Hepatic stellate cell (primary cell): ENCODE results near the gene CDON.
A peak's percentile ranks its signal among the peaks of the same experiment; 100 is the strongest.

ENCODE experiments used
- DNase-seq: peaks from one replicate; pipeline ENCODE4 v3.0.0; 2011; ENCODE audit warnings: low spot score

The CDON gene

DNA sequence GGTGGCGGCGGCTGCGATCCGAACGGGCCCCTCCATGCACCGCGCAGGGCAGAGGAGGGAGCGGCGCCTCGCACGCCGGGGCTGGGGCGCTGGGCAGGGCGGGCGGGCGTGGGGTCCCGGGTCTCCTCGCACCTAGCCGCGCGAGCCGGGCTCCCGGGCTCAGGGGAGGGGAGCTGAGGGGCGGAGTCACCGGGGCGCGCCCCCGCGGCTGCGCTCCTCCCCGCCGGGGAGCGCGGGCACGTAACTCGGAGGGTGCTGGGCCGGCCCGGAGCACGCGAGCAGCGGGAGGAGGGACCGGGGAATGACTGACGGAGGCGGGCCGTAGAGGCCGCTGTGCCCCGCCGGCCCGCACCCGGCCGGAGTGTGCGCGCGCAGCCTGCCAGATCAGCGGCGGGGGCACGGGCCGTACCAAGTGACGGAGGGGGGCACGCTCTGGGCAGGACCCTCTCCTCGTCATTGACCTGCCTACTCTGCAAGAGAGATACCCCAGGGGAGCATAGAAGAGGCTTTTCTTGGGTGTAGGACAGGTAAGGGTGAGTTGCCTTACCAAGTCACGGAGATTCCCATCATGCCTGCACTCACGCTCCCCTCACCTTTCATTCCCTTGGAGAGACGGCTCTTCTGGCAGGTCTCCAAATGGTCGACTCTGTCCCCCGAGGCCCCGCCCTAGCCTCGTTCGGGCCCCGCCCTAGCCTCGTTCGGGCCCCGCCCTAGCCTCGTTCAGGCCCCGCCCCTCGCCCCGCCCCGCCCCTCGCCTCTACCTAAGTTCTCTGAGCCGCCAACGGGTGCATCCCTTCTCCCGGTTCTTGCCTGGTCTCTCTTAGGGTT, at the start of gene CDON:
Gene CDON, minus strand, starts transcription at position 188 of the 828 bp plus-strand sequence. CDS start 39,390 bp downstream, outside the sequence.
- peak; percentile 100 for DNase-seq

- no peak for DNase-seq
Observed at GRCh38 chr11:126111458-126112116, 48.9 kb upstream of the CDON start.

- DNase-seq = no peak
Observed at GRCh38 chr11:126109941-126110731, 47.5 kb upstream of the CDON start.

- no peak for DNase-seq
Observed at GRCh38 chr11:126106594-126107328, 44.1 kb upstream of the CDON start.

DNA sequence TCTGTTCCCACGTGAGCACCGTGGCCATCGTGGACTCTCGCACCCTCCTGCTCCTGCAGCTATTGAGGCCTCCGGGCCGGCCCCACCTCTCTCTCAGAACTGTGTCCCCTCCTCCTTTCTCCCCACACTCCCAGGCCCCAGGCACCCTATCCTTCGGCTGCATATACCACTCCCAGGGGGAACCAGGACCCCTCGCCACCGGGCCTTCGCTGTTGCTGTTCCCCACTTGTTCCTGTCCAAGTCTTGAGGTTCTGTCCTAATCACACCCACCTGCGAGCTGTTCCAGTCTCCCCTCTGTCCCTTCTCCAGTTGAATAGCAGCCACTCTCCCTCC, 43.0 kb upstream of the CDON start:
- no peak for DNase-seq

GRCh38 chr11:126105022-126105747, 42.5 kb upstream of the CDON start:
- DNase-seq = no peak

- DNase-seq = no peak
Observed at GRCh38 chr11:126104420-126104819, 41.8 kb upstream of the CDON start.

- no peak for DNase-seq
Observed at GRCh38 chr11:126103150-126103549, 40.5 kb upstream of the CDON start.

DNA sequence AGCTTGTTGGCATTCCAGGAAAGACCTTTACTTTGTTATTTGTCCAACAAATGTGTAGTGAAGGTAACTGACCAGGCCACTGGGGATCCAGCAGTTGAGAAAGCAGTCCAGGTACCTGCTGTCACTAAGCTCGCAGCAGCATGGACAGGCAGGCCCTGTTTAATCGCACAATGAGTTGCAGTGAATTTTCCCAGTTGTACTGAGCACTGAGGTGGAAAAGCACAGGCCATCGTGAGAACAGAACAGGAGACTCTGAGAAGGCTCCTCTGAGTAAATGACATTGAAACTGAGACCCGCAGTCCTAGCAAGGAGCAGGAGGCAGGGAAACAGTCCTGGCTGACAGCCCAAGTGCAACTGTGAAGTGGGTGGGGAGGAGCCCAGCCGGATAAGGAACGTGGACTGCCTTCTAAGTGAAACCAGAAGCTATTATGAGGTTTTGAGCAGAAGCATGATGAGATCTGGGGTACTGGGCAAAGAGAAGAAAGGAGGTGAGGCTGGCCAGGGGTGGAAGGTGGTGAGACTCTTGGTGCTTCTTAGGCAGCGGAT, 39.8 kb upstream of the CDON start:
- DNase-seq = no peak

- DNase-seq = no peak
Observed at GRCh38 chr11:126101930-126102283, 39.2 kb upstream of the CDON start.

- no peak for DNase-seq
Observed at GRCh38 chr11:126101251-126101929, 38.7 kb upstream of the CDON start.

GRCh38 chr11:126100716-126101115, 38.0 kb upstream of the CDON start:
- no peak for DNase-seq

DNA sequence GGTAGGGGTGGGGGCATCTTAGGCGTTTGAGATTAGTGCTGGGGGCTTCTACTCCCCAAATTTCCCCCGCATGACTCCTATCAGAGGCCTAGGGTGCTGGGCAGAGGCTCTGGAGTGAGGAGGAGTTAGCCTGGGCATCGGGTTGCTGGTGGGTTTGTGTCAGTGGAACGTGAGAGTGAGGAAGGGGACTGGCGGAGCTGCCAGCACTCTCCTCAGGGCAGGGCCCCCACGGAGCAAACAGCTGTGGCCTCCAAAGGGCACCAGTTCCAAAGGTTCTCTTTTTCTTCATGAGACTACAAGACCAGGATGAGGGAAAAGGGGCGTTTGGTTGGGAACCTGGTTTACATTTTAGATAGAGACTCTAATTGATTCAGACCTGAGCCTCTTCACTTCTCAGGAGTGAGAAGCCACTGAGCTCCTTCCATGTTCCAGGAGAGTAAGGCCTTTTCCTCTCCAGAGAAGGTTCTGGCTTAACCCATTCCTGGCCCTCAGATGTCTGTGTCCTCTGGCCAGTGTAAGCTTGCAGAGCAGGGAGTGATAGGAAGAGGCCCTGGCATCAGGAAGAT, 35.6 kb upstream of the CDON start:
- no peak for DNase-seq

DNA sequence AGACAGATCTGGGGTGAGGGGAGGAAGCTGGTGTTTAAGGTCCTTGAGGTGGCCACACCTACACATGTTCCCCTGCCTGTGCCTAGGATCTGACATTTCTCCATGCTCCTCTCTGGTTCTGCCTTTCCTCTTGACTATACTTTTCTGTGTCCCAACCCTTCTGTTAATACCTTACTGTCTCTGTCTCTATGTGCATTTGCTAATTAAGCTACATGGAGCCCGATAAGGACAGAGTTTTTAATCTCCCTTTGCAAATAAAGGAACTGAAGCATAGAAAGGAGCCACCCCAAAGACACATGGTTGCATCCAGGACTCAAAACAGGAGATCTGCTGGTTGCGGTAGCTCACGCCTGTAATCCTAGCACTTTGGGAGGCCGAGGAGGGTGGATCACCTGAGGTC, 33.1 kb upstream of the CDON start:
- no peak for DNase-seq

- no peak for DNase-seq
Observed at GRCh38 chr11:126090452-126090851, 27.8 kb upstream of the CDON start.

DNA sequence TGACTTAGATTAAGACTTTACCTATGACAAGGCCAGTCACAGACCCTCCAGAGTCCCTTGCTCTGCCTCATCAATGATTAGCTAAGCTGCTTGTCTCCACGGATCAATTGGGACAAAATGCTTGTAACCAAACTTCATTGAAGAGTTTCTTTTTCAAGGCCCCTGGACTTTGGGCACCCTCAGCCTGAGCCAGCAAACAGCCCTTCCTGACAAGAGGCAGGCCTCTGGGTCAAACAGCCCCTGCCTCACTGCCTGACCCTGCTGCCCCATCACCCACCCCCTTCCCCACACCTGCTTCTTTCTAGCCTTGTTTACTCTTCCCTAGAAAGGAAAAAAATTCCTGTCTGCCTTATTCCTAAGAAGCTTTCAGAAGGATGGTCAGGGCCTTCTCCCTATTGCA, 26.3 kb upstream of the CDON start:
- DNase-seq = no peak

- no peak for DNase-seq
Observed at GRCh38 chr11:126086248-126086647, 23.6 kb upstream of the CDON start.

- no peak for DNase-seq
Observed at GRCh38 chr11:126084608-126084912, 21.9 kb upstream of the CDON start.

DNA sequence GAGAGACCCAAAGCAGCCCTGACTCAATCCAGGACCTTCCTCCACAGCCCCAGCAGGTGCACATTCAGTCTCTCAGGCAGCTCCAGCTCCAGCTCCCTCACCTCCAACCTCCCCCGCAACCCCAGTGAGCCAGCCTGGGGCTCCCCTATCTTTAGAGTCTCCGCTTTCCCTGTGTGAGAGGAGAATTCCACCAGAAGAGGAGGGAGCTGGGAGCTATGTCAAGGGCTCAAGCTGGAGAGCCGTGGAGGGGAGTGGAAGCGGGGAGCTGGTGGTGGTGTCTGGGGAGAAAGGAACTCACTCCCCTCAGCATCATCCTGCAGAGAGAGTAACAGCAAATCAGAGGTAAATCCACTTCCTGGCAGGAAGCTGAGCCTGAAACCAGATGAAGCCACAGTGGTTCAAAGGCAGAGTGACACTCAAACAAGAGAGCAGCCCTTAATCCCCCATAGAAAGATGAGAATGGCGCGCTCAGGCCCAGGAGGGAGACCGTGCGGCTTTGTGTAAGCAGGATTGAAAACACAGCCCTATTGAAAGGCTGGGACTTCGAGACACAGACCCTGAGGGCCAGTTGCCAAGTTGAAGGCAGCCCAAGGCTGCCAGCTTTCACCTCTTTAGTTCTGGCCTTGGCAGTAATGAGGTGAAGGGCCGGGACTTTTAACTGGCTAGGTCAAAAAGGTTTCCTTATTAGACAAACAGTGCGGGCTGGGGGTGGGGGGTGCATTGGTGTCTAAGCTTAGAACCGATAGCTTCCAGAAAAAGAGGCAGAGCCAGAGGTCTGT, 21.4 kb upstream of the CDON start:
- no peak for DNase-seq
